SK-N-SH (cell line): Measurements from ENCODE around the gene WWOX. TPM values are rescaled to one million over a fixed set of nuclear protein-coding genes. Genes with fewer than 3 reads are reported as not detected.

Experiments used
- CTCF ChIA-PET: fragments of 300-600, 350-600 bp; formaldehyde crosslinking; extraction: SDS; loops from one replicate; lab custom pipeline; 2021; lab: Yijun Ruan, JAX
- POLR2A ChIA-PET: fragments of 350-600 bp; sonication (Branson Sonifier 250); formaldehyde crosslinking; extraction: SDS; loops from one replicate; lab custom pipeline; 2020; ENCODE audit warnings: antibody characterized with exemption, inconsistent platforms; lab: Yijun Ruan, JAX
- DNase-seq: peaks from one replicate; pipeline ENCODE4 v3.0.0; 2012
- H2AFZ ChIP-seq: fragments of 200-600 bp; sonication (generic); 2 replicates; pipeline ENCODE4 v1.8.1; 2016; ENCODE audit warnings: antibody characterized with exemption, mild to moderate bottlenecking, low read depth
- H3F3A ChIP-seq: fragments of 200-600 bp; sonication (generic); replicated peaks from 2 replicates; pipeline ENCODE3; 2016; ENCODE audit warnings: antibody characterized with exemption, mild to moderate bottlenecking; ENCODE audit not compliant: insufficient read depth
- H3K27ac ChIP-seq, 2 experiments: fragments of 200-500 bp in 1 of 2; fragments of 200-600 bp in 1 of 2; sonication (Bioruptor generic) in 1 of 2; sonication (generic), shearing (Covaris generic) in 1 of 2; 2 replicates each; pipeline versions ENCODE4 v1.5.1 to v1.6.1; 2014 to 2016; ENCODE audit warnings: low read depth in 2 of 2, inconsistent platforms in 1 of 2, low read length in 1 of 2, mild to moderate bottlenecking in 1 of 2, mixed read lengths in 1 of 2
- H3K27me3 ChIP-seq: fragments of 200-600 bp; sonication (generic), shearing (Covaris generic); 2 replicates; pipeline ENCODE4 v1.6.1; 2016; ENCODE audit warnings: mixed run types; ENCODE audit not compliant: insufficient read depth
- H3K36me3 ChIP-seq, 2 experiments: fragments of 200-500 bp in 1 of 2; fragments of 200-600 bp in 1 of 2; sonication (Bioruptor generic) in 1 of 2; sonication (generic) in 1 of 2; replicated peaks in 1 of 2; 2 replicates each; pipeline versions ENCODE3 to v1.5.1; 2014 to 2016; ENCODE audit warnings: low read length in 1 of 2, mild to moderate bottlenecking in 1 of 2; ENCODE audit not compliant: insufficient read depth in 2 of 2, control insufficient read depth in 1 of 2
- H3K4me1 ChIP-seq, 2 experiments: fragments of 200-500 bp in 1 of 2; fragments of 200-600 bp in 1 of 2; sonication (Bioruptor generic) in 1 of 2; sonication (generic), shearing (Covaris generic) in 1 of 2; 2 replicates each; pipeline versions ENCODE4 v1.5.1 to v1.6.1; 2014 to 2016; ENCODE audit warnings: low read depth in 1 of 2, low read length in 1 of 2, mixed run types in 1 of 2; ENCODE audit not compliant: insufficient read depth in 2 of 2, control insufficient read depth in 1 of 2
- H3K4me2 ChIP-seq: fragments of 200-600 bp; sonication (generic), shearing (Covaris generic); 2 replicates; pipeline ENCODE4 v1.6.1; 2017; ENCODE audit warnings: mixed run types
- H3K4me3 ChIP-seq, 2 experiments: fragments of 200-500 bp in 1 of 2; fragments of 200-600 bp in 1 of 2; sonication (Bioruptor generic) in 1 of 2; sonication (generic), shearing (Covaris generic) in 1 of 2; 2 replicates each; pipeline versions ENCODE4 v1.5.1 to v1.8.1; 2014 to 2016; ENCODE audit warnings: low read depth in 2 of 2, inconsistent platforms in 1 of 2, low read length in 1 of 2, mild to moderate bottlenecking in 1 of 2, mixed read lengths in 1 of 2, moderate library complexity in 1 of 2
- H3K79me2 ChIP-seq: fragments of 200-600 bp; sonication (generic); 2 replicates; pipeline ENCODE4 v1.8.1; 2017; ENCODE audit warnings: mild to moderate bottlenecking; ENCODE audit not compliant: insufficient read depth
- H3K9ac ChIP-seq: fragments of 200-600 bp; sonication (generic); 2 replicates; pipeline ENCODE4 v1.6.1; 2017; ENCODE audit warnings: mixed run types
- H3K9me2 ChIP-seq: fragments of 200-600 bp; sonication (generic); 2 replicates; pipeline ENCODE4 v1.6.1; 2017; ENCODE audit warnings: mixed run types
- H3K9me3 ChIP-seq: fragments of 200-600 bp; sonication (generic); 2 replicates; pipeline ENCODE4 v1.6.1; 2017; ENCODE audit warnings: mixed run types, mild to moderate bottlenecking, moderate library complexity
- H4K20me1 ChIP-seq: fragments of 200-600 bp; sonication (generic); 2 replicates; pipeline ENCODE4 v1.6.1; 2017; ENCODE audit warnings: mild to moderate bottlenecking, mixed run types; ENCODE audit not compliant: insufficient read depth
- ELF1 ChIP-seq: IDR thresholded peaks from 2 replicates; pipeline ENCODE4 v1.4.0; 2012
- EZH2phosphoT487 ChIP-seq: fragments of 200-600 bp; sonication (generic); IDR thresholded peaks from 2 replicates; pipeline ENCODE4 v1.6.1; 2017; ENCODE audit warnings: low read depth, mixed run types, mild to moderate bottlenecking, antibody characterized with exemption, moderate library complexity, borderline replicate concordance
- FOXJ3 ChIP-seq: sonication (generic); formaldehyde crosslinking; IDR thresholded peaks from 2 replicates; pipeline ENCODE4 v1.5.1; 2020; ENCODE audit warnings: mild to moderate bottlenecking, missing genetic modification reagents
- GABPA ChIP-seq: IDR thresholded peaks from 2 replicates; pipeline ENCODE4 v1.4.0; 2012; ENCODE audit warnings: low read depth, mild to moderate bottlenecking
- GATA2 ChIP-seq: sonication (generic); formaldehyde crosslinking; IDR thresholded peaks from 2 replicates; pipeline ENCODE4 v1.5.0; 2020; ENCODE audit warnings: mild to moderate bottlenecking, missing genetic modification reagents
- JUND ChIP-seq: IDR thresholded peaks from 2 replicates; pipeline ENCODE4 v1.4.0; 2012
- MXI1 ChIP-seq: IDR thresholded peaks from 2 replicates; pipeline ENCODE4 v1.6.1; 2012; ENCODE audit warnings: mild to moderate bottlenecking, low read depth, low read length, improper control_type of control experiment
- NFIC ChIP-seq: IDR thresholded peaks from 2 replicates; pipeline ENCODE4 v1.4.0; 2012; ENCODE audit warnings: borderline replicate concordance
- POLR2AphosphoS5 ChIP-seq: IDR thresholded peaks from 2 replicates; pipeline ENCODE4 v1.6.1; 2012; ENCODE audit warnings: low read depth, low read length
- RAD21 ChIP-seq: IDR thresholded peaks from 2 replicates; pipeline ENCODE4 v1.6.1; 2012; ENCODE audit warnings: mild to moderate bottlenecking, low read length
- RCOR1 ChIP-seq: fragments of 150-350 bp; IDR thresholded peaks from 2 replicates; pipeline ENCODE4 v1.6.1; 2017; ENCODE audit warnings: antibody characterized with exemption, low read length
- RXRA ChIP-seq: IDR thresholded peaks from 2 replicates; pipeline ENCODE4 v1.4.0; 2012; ENCODE audit warnings: low read depth, mild to moderate bottlenecking, borderline replicate concordance
- SMC3 ChIP-seq: IDR thresholded peaks from 2 replicates; pipeline ENCODE4 v1.6.1; 2012; ENCODE audit warnings: low read depth, low read length, improper control_type of control experiment
- TAF1 ChIP-seq: IDR thresholded peaks from 2 replicates; pipeline ENCODE4 v1.6.1; 2012; ENCODE audit warnings: low read depth, mild to moderate bottlenecking, low read length, moderate library complexity, borderline replicate concordance
- TEAD4 ChIP-seq: IDR thresholded peaks from 2 replicates; pipeline ENCODE4 v1.4.0; 2012; ENCODE audit warnings: mild to moderate bottlenecking, borderline replicate concordance; ENCODE audit not compliant: insufficient read depth
- YY1 ChIP-seq: IDR thresholded peaks from 2 replicates; pipeline ENCODE4 v1.4.0; 2012; ENCODE audit warnings: low read depth, mild to moderate bottlenecking
- WGBS: methylation state at CpG from one replicate; pipeline ENCODE4 v1.1.6; 2017; ENCODE audit warnings: low lambda C conversion rate; 5-methylcytosine and 5-hydroxymethylcytosine counted together
- polyA plus RNA-seq, 3 experiments: library from polyadenylated mRNA; depleted of rRNA; stranded (reverse); fragments of >200 nt; gene quantifications; 2 replicates each; pipeline ENCODE4 v1.2.3, GENCODE V29; 2012
- TF ChIP-seq, protein P1 (sequence below): fragments of 200-600 bp; sonication (generic); IDR thresholded peaks from 2 replicates; pipeline ENCODE4 v1.6.1; 2017; ENCODE audit warnings: antibody characterized with exemption, mild to moderate bottlenecking, moderate library complexity
- TF ChIP-seq, protein P2 (sequence below): IDR thresholded peaks from 2 replicates; pipeline ENCODE4 v1.4.0; 2012; ENCODE audit warnings: low read depth, borderline replicate concordance
- TF ChIP-seq, protein P3 (sequence below): IDR thresholded peaks from 2 replicates; pipeline ENCODE4 v1.4.0; 2012; ENCODE audit warnings: low read depth, borderline replicate concordance
- TF ChIP-seq, protein P4 (sequence below): IDR thresholded peaks from 2 replicates; pipeline ENCODE4; 2012
- TF ChIP-seq, protein P5 (sequence below): IDR thresholded peaks from 2 replicates; pipeline ENCODE4 v1.6.1; 2012; ENCODE audit warnings: mild to moderate bottlenecking, low read depth, low read length, moderate library complexity

Gene WWOX
- polyA plus RNA-seq, 1 of the 3 experiments (the other 2 are of a cell fraction), result 10.8 TPM

DNA sequence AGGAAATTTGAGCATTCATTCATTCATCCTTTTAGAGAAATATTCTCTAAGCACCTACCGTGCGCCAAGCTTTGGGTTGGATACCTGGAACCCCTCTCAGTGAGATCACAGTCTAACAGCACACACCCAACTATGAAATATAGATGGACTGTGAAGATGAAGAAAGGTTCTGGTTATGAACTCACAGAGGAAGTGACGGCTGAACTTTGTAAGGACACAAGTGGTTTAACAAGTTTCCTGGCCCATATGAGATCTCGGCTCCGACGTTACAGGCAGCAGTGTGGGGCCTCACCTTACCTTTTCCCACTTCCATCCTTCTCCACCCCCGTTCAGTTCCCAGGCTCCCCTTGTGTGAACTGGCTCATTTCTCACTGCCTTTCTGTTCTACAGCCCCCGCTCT, 1094.8 kb downstream of the WWOX start:
- Histone ChIP-seq H3K9me3 (no peaks in the 10 kb centered on the region), H3K36me3 (no peaks in the 10 kb centered on the region), H3K27me3 (no peaks in the 10 kb centered on the region), H3F3A (no peaks in the 10 kb centered on the region), H4K20me1 (no peaks in the 10 kb centered on the region), H3K9me2 (no peaks in the 10 kb centered on the region), H3K27ac (no peak overlapping the region), H2AFZ (no peak overlapping the region), H3K4me3 (no peak overlapping the region), H3K79me2 (no peaks in the 10 kb centered on the region), H3K4me2 (no peak overlapping the region), H3K4me1 (no peaks in the 10 kb centered on the region; a peak in 1 of 4 replicates), H3K9ac (no peak overlapping the region)
- DNase-seq, result no peak
- 47% methylated on average over 8 of the region's 8 CpGs for WGBS
- CTCF ChIA-PET, result interaction anchor here (1.6 kb wide), 1 partner anchor 9 kb away, joined by 3 read pairs; no protein-coding TSS in a partner anchor
- no peak for TF ChIP-seq RAD21
- TF ChIP-seq NFIC, result no peak
- no peak for TF ChIP-seq JUND
- TF ChIP-seq, protein P1, sequence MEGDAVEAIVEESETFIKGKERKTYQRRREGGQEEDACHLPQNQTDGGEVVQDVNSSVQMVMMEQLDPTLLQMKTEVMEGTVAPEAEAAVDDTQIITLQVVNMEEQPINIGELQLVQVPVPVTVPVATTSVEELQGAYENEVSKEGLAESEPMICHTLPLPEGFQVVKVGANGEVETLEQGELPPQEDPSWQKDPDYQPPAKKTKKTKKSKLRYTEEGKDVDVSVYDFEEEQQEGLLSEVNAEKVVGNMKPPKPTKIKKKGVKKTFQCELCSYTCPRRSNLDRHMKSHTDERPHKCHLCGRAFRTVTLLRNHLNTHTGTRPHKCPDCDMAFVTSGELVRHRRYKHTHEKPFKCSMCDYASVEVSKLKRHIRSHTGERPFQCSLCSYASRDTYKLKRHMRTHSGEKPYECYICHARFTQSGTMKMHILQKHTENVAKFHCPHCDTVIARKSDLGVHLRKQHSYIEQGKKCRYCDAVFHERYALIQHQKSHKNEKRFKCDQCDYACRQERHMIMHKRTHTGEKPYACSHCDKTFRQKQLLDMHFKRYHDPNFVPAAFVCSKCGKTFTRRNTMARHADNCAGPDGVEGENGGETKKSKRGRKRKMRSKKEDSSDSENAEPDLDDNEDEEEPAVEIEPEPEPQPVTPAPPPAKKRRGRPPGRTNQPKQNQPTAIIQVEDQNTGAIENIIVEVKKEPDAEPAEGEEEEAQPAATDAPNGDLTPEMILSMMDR, result no peak
- TF ChIP-seq, protein P2, sequence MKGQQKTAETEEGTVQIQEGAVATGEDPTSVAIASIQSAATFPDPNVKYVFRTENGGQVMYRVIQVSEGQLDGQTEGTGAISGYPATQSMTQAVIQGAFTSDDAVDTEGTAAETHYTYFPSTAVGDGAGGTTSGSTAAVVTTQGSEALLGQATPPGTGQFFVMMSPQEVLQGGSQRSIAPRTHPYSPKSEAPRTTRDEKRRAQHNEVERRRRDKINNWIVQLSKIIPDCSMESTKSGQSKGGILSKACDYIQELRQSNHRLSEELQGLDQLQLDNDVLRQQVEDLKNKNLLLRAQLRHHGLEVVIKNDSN, result no peak
- TF ChIP-seq ELF1, result no peak
- POLR2A ChIA-PET, result no interaction called here

DNA sequence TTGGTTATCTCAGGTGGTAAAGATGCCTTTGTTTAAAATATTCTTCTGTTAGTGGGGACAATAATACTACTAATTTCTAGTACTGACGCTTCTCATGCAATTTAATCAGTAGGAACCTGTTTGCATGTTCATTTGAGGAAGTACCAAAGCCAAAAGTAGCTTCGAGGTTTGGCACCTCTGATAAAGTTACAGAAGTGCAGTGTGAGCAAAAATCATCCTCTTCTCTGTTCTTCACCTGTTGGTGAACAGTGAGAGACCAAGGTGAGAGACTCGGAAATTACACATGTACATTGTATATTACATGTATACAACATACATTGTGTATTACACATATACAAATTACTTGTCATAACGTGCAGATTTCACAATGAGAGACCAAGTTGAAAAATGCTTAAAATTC, 1096.5 kb downstream of the WWOX start:
- DNase-seq, result no peak
- Histone ChIP-seq H3K4me1 (no peaks in the 10 kb centered on the region; a peak in 1 of 4 replicates), H3K36me3 (no peaks in the 10 kb centered on the region), H3F3A (no peaks in the 10 kb centered on the region), H3K4me3 (no peak overlapping the region), H3K4me2 (no peak overlapping the region), H3K9ac (no peak overlapping the region), H3K9me3 (no peaks in the 10 kb centered on the region), H4K20me1 (no peaks in the 10 kb centered on the region), H2AFZ (no peak overlapping the region), H3K9me2 (no peaks in the 10 kb centered on the region), H3K27me3 (no peaks in the 10 kb centered on the region), H3K79me2 (no peaks in the 10 kb centered on the region), H3K27ac (no peak overlapping the region)
- TF ChIP-seq GABPA, result no peak
- TF ChIP-seq RCOR1, result no peak
- no peak for TF ChIP-seq YY1
- no peak for TF ChIP-seq POLR2AphosphoS5
- TF ChIP-seq FOXJ3, result no peak
- TF ChIP-seq, protein P3, sequence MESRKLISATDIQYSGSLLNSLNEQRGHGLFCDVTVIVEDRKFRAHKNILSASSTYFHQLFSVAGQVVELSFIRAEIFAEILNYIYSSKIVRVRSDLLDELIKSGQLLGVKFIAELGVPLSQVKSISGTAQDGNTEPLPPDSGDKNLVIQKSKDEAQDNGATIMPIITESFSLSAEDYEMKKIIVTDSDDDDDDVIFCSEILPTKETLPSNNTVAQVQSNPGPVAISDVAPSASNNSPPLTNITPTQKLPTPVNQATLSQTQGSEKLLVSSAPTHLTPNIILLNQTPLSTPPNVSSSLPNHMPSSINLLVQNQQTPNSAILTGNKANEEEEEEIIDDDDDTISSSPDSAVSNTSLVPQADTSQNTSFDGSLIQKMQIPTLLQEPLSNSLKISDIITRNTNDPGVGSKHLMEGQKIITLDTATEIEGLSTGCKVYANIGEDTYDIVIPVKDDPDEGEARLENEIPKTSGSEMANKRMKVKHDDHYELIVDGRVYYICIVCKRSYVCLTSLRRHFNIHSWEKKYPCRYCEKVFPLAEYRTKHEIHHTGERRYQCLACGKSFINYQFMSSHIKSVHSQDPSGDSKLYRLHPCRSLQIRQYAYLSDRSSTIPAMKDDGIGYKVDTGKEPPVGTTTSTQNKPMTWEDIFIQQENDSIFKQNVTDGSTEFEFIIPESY, result no peak
- no peak for TF ChIP-seq RAD21
- TF ChIP-seq, protein P4, sequence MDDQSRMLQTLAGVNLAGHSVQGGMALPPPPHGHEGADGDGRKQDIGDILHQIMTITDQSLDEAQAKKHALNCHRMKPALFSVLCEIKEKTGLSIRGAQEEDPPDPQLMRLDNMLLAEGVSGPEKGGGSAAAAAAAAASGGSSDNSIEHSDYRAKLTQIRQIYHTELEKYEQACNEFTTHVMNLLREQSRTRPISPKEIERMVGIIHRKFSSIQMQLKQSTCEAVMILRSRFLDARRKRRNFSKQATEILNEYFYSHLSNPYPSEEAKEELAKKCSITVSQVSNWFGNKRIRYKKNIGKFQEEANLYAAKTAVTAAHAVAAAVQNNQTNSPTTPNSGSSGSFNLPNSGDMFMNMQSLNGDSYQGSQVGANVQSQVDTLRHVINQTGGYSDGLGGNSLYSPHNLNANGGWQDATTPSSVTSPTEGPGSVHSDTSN, result no peak
- TF ChIP-seq GATA2 (CRISPR knock-in tag), result no peak
- no peak for TF ChIP-seq RXRA
- TF ChIP-seq SMC3, result no peak
- no peak for TF ChIP-seq EZH2phosphoT487
- TF ChIP-seq, protein P5, sequence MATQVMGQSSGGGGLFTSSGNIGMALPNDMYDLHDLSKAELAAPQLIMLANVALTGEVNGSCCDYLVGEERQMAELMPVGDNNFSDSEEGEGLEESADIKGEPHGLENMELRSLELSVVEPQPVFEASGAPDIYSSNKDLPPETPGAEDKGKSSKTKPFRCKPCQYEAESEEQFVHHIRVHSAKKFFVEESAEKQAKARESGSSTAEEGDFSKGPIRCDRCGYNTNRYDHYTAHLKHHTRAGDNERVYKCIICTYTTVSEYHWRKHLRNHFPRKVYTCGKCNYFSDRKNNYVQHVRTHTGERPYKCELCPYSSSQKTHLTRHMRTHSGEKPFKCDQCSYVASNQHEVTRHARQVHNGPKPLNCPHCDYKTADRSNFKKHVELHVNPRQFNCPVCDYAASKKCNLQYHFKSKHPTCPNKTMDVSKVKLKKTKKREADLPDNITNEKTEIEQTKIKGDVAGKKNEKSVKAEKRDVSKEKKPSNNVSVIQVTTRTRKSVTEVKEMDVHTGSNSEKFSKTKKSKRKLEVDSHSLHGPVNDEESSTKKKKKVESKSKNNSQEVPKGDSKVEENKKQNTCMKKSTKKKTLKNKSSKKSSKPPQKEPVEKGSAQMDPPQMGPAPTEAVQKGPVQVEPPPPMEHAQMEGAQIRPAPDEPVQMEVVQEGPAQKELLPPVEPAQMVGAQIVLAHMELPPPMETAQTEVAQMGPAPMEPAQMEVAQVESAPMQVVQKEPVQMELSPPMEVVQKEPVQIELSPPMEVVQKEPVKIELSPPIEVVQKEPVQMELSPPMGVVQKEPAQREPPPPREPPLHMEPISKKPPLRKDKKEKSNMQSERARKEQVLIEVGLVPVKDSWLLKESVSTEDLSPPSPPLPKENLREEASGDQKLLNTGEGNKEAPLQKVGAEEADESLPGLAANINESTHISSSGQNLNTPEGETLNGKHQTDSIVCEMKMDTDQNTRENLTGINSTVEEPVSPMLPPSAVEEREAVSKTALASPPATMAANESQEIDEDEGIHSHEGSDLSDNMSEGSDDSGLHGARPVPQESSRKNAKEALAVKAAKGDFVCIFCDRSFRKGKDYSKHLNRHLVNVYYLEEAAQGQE, result no peak
- no peak for TF ChIP-seq TEAD4
- TF ChIP-seq TAF1, result no peak
- TF ChIP-seq MXI1, result no peak
- 20% methylated on average over 4 of the region's 4 CpGs for WGBS
- POLR2A ChIA-PET, result no interaction called here
- CTCF ChIA-PET, result no interaction called here
